ENCODE data around the gene GIT2.

Gene GIT2

DNA sequence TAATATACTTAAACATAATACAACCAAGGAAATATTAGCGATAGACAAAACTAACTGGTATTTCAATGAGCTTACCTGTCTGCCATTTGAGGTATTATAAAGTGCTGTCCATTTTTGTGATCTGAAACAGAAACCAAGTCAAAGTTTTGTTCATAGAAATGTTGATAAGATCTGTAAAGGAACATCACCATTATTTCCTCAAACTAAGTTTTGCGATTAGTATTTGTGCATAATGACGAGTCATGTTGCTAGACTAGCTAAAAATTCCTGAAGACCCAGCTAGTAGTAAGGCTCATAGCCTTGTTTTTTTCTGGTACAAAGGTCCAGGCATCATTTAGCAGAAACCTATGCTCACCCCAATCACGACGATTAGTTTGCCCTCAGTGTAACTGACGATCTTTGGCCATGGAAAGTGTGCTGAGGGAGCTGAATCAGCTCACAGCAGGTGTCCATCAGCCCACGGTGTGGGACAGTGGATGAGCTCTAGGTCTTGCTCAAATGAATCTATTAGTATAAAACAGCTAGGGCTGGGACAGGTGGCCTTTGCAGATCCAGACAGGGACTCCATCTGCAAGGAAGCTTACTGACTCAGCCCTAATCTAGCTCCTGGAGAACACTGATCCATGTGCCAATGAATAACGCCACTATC, 28.7 kb downstream of the GIT2 start:
- no peak overlapping the region for H3K4me3 ChIP-seq (ENCODE audit: low read depth, low read length)
- DNase-seq (ENCODE audit: low read depth) = no peak
- TF ChIP-seq, protein P1, sequence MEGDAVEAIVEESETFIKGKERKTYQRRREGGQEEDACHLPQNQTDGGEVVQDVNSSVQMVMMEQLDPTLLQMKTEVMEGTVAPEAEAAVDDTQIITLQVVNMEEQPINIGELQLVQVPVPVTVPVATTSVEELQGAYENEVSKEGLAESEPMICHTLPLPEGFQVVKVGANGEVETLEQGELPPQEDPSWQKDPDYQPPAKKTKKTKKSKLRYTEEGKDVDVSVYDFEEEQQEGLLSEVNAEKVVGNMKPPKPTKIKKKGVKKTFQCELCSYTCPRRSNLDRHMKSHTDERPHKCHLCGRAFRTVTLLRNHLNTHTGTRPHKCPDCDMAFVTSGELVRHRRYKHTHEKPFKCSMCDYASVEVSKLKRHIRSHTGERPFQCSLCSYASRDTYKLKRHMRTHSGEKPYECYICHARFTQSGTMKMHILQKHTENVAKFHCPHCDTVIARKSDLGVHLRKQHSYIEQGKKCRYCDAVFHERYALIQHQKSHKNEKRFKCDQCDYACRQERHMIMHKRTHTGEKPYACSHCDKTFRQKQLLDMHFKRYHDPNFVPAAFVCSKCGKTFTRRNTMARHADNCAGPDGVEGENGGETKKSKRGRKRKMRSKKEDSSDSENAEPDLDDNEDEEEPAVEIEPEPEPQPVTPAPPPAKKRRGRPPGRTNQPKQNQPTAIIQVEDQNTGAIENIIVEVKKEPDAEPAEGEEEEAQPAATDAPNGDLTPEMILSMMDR (IDR thresholded peaks at IDR 0.05; ENCODE audit: insufficient read depth, low read depth, low read length, missing control alignments) = no peak

DNA sequence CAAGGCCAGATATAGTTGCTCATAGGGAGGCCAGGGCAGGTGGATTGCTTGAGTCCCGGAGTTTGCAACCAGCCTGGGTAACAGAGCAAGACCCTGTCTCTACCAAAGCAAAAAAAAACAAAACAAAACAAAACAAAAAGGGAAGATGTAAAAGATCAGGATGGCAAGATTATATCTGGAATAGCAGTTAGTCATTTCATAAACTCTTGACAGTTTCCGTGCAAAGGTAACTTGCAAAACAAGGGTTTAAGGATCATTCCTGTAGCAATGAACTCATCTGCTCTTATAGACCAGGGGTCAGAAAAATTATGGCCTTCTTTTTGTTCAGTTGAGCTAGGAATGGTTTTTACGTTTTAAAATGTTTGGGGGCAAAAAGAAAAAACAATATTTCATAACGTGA, 29.6 kb downstream of the GIT2 start:
- no peak for DNase-seq (ENCODE audit: low read depth)
- no peak overlapping the region for H3K4me3 ChIP-seq (ENCODE audit: low read depth, low read length)
- TF ChIP-seq, protein P1 (IDR thresholded peaks at IDR 0.05; ENCODE audit: insufficient read depth, low read depth, low read length, missing control alignments) = no peak

DNA sequence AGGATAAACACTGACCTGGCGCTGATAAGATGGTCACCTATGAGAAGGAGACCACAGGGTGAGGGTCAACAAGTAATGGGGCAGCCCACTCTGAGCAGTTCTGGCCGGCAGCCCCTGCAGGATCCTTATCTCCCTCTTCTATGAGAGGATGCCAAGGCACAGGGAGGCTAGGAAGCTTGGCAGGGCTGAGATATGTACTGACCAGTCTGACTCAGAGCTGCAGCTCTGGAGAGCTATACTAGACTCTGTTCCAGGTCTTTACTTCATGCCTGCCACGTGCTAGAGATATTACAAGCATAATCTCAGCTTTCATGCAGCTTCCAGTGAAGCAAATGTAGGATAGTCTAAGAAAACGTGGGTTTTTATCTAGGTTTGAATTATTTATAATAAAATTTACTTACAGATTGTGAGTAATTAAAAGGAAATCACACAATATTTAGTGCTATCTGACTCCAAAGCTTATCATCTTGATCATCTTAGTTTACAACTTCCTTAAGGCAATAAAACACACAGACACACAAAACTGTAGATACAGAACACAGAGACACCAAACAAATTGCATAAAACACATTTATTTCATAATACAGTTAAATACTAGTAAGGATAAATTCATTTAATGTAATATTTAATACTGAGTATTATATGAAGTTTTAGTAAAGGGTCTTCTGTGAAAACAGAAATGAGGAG, 32.3 kb downstream of the GIT2 start:
- H3K4me3 ChIP-seq (ENCODE audit: low read depth, low read length) = no peak overlapping the region
- no peak for DNase-seq (ENCODE audit: low read depth)
- TF ChIP-seq, protein P1 (IDR thresholded peaks at IDR 0.05; ENCODE audit: insufficient read depth, low read depth, low read length, missing control alignments) = no peak

- DNase-seq (ENCODE audit: low read depth) = no peak
- TF ChIP-seq, protein P1 (IDR thresholded peaks at IDR 0.05; ENCODE audit: insufficient read depth, low read depth, low read length, missing control alignments) = no peak
- H3K4me3 ChIP-seq (ENCODE audit: low read depth, low read length) = no peak overlapping the region
Observed at GRCh38 chr12:109963330-109963729, 32.8 kb downstream of the GIT2 start.

DNA sequence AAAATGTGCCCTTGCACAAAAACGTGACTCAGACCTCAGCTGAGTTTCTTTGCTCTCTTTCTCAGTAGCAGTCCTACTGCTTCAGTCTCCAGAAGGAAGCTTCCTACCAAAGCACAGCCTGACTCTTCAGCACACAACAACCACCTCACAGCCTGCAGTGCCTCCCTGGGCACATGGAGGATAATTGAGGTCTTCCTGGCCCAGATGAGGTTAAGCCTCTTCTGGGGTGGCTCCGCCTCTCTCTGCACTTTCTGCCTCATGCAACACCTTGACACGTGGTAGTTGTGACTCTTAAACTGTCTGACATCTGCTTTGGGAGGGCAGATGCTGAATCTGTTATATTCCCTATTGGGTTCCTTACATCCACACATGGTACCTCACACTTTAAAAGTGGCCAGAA, 33.8 kb downstream of the GIT2 start:
- no peak overlapping the region for H3K4me3 ChIP-seq (ENCODE audit: low read depth, low read length)
- TF ChIP-seq, protein P1 (IDR thresholded peaks at IDR 0.05; ENCODE audit: insufficient read depth, low read depth, low read length, missing control alignments) = no peak
- no peak for DNase-seq (ENCODE audit: low read depth)

- TF ChIP-seq, protein P1 (IDR thresholded peaks at IDR 0.05; ENCODE audit: insufficient read depth, low read depth, low read length, missing control alignments) = no peak
- DNase-seq (ENCODE audit: low read depth) = no peak
- no peak overlapping the region for H3K4me3 ChIP-seq (ENCODE audit: low read depth, low read length)
Observed at GRCh38 chr12:109961612-109962011, 34.6 kb downstream of the GIT2 start.

Measured in GM12865 (cell line).